ENCODE results near the gene SUSD5. TPM values are rescaled to one million over a fixed set of nuclear protein-coding genes. Genes with fewer than 3 reads are reported as not detected.
A peak's percentile ranks its signal among the peaks of the same experiment; 100 is the strongest.
"Not testable (repeated sequence)": the region's sequence is repeated elsewhere in the genome, so short reads cannot be mapped to it uniquely, and the experiment has no call there.

Gene SUSD5
- total RNA-seq, 6 experiments from 2014 or later: 0.33 to 0.74 (median 0.43) TPM

GRCh38 chr3:33186524-33187367 is 31.9 kb downstream of the SUSD5 start:
- Mint-ChIP-seq H3K27me3 (ENCODE audit: insufficient read depth) (peaks cover 11% of the 10 kb centered on the region), H3K4me3 (no peak overlapping the region), H3K4me1 (ENCODE audit: low read depth) (peaks cover 7% of the 10 kb centered on the region; the same call in 1 of the 2 replicates), H3K27ac (no peak overlapping the region; the same call in 1 of the 2 replicates), H3K36me3 (ENCODE audit: low read depth) (no peaks in the 10 kb centered on the region), H3K9me3 (no peaks in the 10 kb centered on the region)
- peak; percentile 7 for DNase-seq
- TF ChIP-seq CTCF (IDR thresholded peaks at IDR 0.05): no peak

GRCh38 chr3:33184863-33185262 is 33.7 kb downstream of the SUSD5 start:
- peaks cover 11% of the 10 kb centered on the region for H3K27me3 Mint-ChIP-seq (ENCODE audit: insufficient read depth)
- no peak overlapping the region for H3K4me3 Mint-ChIP-seq
- DNase-seq: no peak
- no peaks in the 10 kb centered on the region for H3K36me3 Mint-ChIP-seq (ENCODE audit: low read depth)
- no peak for TF ChIP-seq CTCF (IDR thresholded peaks at IDR 0.05)
- no peak overlapping the region for H3K27ac Mint-ChIP-seq
- no peaks in the 10 kb centered on the region for H3K9me3 Mint-ChIP-seq
- H3K4me1 Mint-ChIP-seq (ENCODE audit: low read depth): peaks cover 11% of the 10 kb centered on the region; the same call in 1 of the 2 replicates

GRCh38 chr3:33181641-33182040 is 37.0 kb downstream of the SUSD5 start:
- H3K27ac Mint-ChIP-seq; H3K36me3 Mint-ChIP-seq (ENCODE audit: low read depth); H3K4me3 Mint-ChIP-seq; DNase-seq; H3K9me3 Mint-ChIP-seq; H3K4me1 Mint-ChIP-seq (ENCODE audit: low read depth): not testable (repeated sequence)
- peaks cover 18% of the 10 kb centered on the region for H3K27me3 Mint-ChIP-seq (ENCODE audit: insufficient read depth)

- DNase-seq: no peak
- H3K27me3 Mint-ChIP-seq (ENCODE audit: insufficient read depth): peaks cover 20% of the 10 kb centered on the region
- H3K36me3 Mint-ChIP-seq (ENCODE audit: low read depth): no peaks in the 10 kb centered on the region
- 0 out of 2 replicates have a peak, but pooled peaks cover 4% of the 10 kb centered on the region for H3K4me1 Mint-ChIP-seq (ENCODE audit: low read depth)
- H3K27ac Mint-ChIP-seq: no peak overlapping the region
- TF ChIP-seq CTCF (IDR thresholded peaks at IDR 0.05): no peak
- H3K4me3 Mint-ChIP-seq: no peak overlapping the region
- H3K9me3 Mint-ChIP-seq: no peaks in the 10 kb centered on the region
Measured at GRCh38 chr3:33181229-33181628, 37.4 kb downstream of the SUSD5 start.

- Mint-ChIP-seq H3K9me3 (no peaks in the 10 kb centered on the region), H3K4me1 (ENCODE audit: low read depth) (0 out of 2 replicates have a peak, but pooled peaks cover 4% of the 10 kb centered on the region), H3K36me3 (ENCODE audit: low read depth) (no peaks in the 10 kb centered on the region), H3K27me3 (ENCODE audit: insufficient read depth) (peaks cover 20% of the 10 kb centered on the region), H3K4me3 (no peak overlapping the region), H3K27ac (no peak overlapping the region)
- no peak for TF ChIP-seq CTCF (IDR thresholded peaks at IDR 0.05)
- no peak for DNase-seq
Measured at GRCh38 chr3:33179132-33179531, 39.5 kb downstream of the SUSD5 start.

GRCh38 chr3:33174711-33175414 is 43.7 kb downstream of the SUSD5 start:
- no peak for TF ChIP-seq CTCF (IDR thresholded peaks at IDR 0.05)
- DNase-seq: no peak
- no peaks in the 10 kb centered on the region for H3K4me1 Mint-ChIP-seq (ENCODE audit: low read depth)
- H3K27ac Mint-ChIP-seq: no peak overlapping the region
- no peak overlapping the region for H3K4me3 Mint-ChIP-seq
- no peaks in the 10 kb centered on the region for H3K9me3 Mint-ChIP-seq
- H3K36me3 Mint-ChIP-seq (ENCODE audit: low read depth): no peaks in the 10 kb centered on the region
- H3K27me3 Mint-ChIP-seq (ENCODE audit: insufficient read depth): peaks cover 33% of the 10 kb centered on the region

Measured in HFFc6 (cell line).